ENCODE measurements around the gene DCST1. TPM values are rescaled to one million over a fixed set of nuclear protein-coding genes. Genes with fewer than 3 reads are reported as not detected.

The DCST1 gene
- total RNA-seq, 1 donor from 2014 or later, result not detected

DNA sequence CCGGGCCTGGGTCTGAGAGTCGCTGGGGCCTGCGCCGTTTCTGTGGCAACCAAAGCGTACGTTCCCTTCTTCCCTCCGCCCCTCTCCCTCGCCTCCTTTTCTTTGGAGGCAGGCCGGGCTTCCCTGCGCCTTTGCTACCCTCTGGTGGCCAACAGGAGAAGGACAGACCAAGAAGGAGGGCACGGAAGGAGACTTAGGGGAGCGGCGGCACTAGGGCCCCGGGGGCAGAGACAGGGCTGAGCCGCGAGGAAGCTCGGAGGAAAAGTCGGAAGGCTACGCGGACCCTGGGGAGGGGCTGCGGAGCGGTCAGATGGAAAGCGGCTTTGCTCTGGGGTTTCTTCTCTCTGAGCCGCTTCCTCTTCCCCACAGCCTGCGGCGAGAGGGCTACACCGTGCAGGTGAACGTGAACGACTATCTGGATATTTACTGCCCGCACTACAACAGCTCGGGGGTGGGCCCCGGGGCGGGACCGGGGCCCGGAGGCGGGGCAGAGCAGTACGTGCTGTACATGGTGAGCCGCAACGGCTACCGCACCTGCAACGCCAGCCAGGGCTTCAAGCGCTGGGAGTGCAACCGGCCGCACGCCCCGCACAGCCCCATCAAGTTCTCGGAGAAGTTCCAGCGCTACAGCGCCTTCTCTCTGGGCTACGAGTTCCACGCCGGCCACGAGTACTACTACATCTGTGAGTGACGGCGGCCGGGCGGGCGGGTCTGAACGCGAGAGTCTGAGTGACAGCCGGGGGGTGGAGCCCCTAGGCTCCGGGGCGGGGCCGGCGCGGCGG lies 51.3 kb downstream of the DCST1 start:
- TF ChIP-seq, protein P1, sequence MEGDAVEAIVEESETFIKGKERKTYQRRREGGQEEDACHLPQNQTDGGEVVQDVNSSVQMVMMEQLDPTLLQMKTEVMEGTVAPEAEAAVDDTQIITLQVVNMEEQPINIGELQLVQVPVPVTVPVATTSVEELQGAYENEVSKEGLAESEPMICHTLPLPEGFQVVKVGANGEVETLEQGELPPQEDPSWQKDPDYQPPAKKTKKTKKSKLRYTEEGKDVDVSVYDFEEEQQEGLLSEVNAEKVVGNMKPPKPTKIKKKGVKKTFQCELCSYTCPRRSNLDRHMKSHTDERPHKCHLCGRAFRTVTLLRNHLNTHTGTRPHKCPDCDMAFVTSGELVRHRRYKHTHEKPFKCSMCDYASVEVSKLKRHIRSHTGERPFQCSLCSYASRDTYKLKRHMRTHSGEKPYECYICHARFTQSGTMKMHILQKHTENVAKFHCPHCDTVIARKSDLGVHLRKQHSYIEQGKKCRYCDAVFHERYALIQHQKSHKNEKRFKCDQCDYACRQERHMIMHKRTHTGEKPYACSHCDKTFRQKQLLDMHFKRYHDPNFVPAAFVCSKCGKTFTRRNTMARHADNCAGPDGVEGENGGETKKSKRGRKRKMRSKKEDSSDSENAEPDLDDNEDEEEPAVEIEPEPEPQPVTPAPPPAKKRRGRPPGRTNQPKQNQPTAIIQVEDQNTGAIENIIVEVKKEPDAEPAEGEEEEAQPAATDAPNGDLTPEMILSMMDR (IDR thresholded peaks at IDR 0.05; ENCODE audit: unreplicated experiment), result peak; percentile 90
- H3K9me3 Mint-ChIP-seq (ENCODE audit: low read depth), result no peaks in the 10 kb centered on the region
- peak; percentile 90 for DNase-seq (ENCODE audit: low spot score, unreplicated experiment)
- H3K36me3 Mint-ChIP-seq (ENCODE audit: insufficient read depth), result peaks cover 1% of the 10 kb centered on the region
- peaks cover 22% of the 10 kb centered on the region for H3K4me1 Mint-ChIP-seq (ENCODE audit: low read depth)
- peak overlapping the region; percentile 98 for H3K27ac Mint-ChIP-seq
- H3K4me3 Mint-ChIP-seq (ENCODE audit: low read depth), result peak overlapping the region; percentile 95
- H3K27me3 Mint-ChIP-seq, result peaks cover 38% of the 10 kb centered on the region

DNA sequence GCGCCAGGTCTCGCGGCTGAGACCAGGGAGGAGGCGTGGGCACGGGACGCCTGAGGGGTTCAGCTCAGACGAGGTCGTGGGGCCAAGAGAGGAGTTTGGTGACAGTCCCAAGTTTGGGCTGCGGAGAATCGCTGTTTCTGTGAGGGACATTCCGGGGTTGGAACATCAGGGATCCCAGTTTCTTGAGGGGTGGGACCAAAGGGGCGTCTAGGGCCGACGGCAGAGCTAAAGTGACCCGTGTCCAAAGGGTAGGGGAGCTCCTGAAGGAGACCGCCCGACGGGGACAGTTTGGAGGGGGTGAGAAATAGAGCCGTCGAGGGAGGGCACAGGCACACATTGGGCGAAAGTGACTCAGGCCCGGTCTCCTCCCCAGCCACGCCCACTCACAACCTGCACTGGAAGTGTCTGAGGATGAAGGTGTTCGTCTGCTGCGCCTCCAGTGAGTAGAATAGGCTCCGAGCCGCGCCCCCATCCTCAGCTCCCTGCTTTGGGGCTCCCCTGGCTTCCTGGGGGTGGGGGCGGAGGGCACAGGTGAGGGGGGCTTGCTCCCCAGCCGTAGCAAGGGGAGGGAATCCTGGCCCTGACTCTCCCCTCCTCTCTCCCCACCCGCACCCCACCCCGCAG lies 52.0 kb downstream of the DCST1 start:
- TF ChIP-seq, protein P1 (IDR thresholded peaks at IDR 0.05; ENCODE audit: unreplicated experiment), result no peak
- H3K36me3 Mint-ChIP-seq (ENCODE audit: insufficient read depth), result peaks cover 1% of the 10 kb centered on the region
- no peaks in the 10 kb centered on the region for H3K9me3 Mint-ChIP-seq (ENCODE audit: low read depth)
- no peak for DNase-seq (ENCODE audit: low spot score, unreplicated experiment)
- H3K4me3 Mint-ChIP-seq (ENCODE audit: low read depth), result peak overlapping the region; percentile 95
- H3K27ac Mint-ChIP-seq, result peak overlapping the region; percentile 98
- H3K27me3 Mint-ChIP-seq, result peaks cover 38% of the 10 kb centered on the region
- H3K4me1 Mint-ChIP-seq (ENCODE audit: low read depth), result peaks cover 22% of the 10 kb centered on the region

DNA sequence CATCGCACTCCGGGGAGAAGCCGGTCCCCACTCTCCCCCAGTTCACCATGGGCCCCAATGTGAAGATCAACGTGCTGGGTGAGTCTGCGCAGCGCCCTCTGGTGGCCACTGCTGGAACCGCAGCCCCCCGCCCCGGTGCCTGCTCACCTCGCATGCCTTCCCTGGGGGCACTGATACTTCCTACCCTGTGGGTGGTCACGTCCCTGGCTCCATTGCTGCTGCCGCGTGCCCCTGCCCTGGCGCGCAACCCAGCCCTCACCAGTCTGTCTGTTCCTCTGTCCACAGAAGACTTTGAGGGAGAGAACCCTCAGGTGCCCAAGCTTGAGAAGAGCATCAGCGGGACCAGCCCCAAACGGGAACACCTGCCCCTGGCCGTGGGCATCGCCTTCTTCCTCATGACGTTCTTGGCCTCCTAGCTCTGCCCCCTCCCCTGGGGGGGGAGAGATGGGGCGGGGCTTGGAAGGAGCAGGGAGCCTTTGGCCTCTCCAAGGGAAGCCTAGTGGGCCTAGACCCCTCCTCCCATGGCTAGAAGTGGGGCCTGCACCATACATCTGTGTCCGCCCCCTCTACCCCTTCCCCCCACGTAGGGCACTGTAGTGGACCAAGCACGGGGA lies 52.6 kb downstream of the DCST1 start:
- Mint-ChIP-seq H3K4me1 (ENCODE audit: low read depth) (peaks cover 21% of the 10 kb centered on the region), H3K4me3 (ENCODE audit: low read depth) (peak overlapping the region; percentile 50), H3K27ac (no peak overlapping the region), H3K36me3 (ENCODE audit: insufficient read depth) (peaks cover 1% of the 10 kb centered on the region), H3K27me3 (peaks cover 39% of the 10 kb centered on the region), H3K9me3 (ENCODE audit: low read depth) (no peaks in the 10 kb centered on the region)
- TF ChIP-seq, protein P1 (IDR thresholded peaks at IDR 0.05; ENCODE audit: unreplicated experiment), result peak; percentile 98
- peak; percentile 84 for DNase-seq (ENCODE audit: low spot score, unreplicated experiment)

DNA sequence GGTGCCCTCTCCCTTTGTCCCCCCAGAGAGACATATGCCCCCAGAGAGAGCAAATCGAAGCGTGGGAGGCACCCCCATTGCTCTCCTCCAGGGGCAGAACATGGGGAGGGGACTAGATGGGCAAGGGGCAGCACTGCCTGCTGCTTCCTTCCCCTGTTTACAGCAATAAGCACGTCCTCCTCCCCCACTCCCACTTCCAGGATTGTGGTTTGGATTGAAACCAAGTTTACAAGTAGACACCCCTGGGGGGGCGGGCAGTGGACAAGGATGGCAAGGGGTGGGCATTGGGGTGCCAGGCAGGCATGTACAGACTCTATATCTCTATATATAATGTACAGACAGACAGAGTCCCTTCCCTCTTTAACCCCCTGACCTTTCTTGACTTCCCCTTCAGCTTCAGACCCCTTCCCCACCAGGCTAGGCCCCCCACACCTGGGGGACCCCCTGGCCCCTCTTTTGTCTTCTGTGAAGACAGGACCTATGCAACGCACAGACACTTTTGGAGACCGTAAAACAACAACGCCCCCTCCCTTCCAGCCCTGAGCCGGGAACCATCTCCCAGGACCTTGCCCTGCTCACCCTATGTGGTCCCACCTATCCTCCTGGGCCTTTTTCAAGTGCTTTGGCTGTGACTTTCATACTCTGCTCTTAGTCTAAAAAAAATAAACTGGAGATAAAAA lies 53.4 kb downstream of the DCST1 start:
- Mint-ChIP-seq H3K4me1 (ENCODE audit: low read depth) (peaks cover 18% of the 10 kb centered on the region), H3K9me3 (ENCODE audit: low read depth) (no peaks in the 10 kb centered on the region), H3K4me3 (ENCODE audit: low read depth) (peak overlapping the region; percentile 44), H3K27me3 (peaks cover 36% of the 10 kb centered on the region), H3K27ac (no peak overlapping the region), H3K36me3 (ENCODE audit: insufficient read depth) (peaks cover 1% of the 10 kb centered on the region)
- DNase-seq (ENCODE audit: low spot score, unreplicated experiment), result no peak
- TF ChIP-seq, protein P1 (IDR thresholded peaks at IDR 0.05; ENCODE audit: unreplicated experiment), result no peak
